Vagina (tissue), 2 donors: ENCODE results near the gene CD9.

Experiments
- CTCF ChIP-seq, 3 experiments: fragments of 450-650 bp in 2 of 3; fragments of 200-600 bp in 1 of 3; sonication (generic) in 1 of 3; IDR thresholded peaks; one replicate each; pipeline ENCODE4 v1.5.1; 2017 to 2019; ENCODE audit warnings: antibody characterized with exemption in 3 of 3, mild to moderate bottlenecking in 2 of 3, moderate library complexity in 2 of 3
- POLR2A ChIP-seq, 2 donors: fragments of 450-650 bp; IDR thresholded peaks; one replicate each; pipeline ENCODE4 v1.6.1; 2017; ENCODE audit warnings: antibody characterized with exemption in 2 of 2, mild to moderate bottlenecking in 2 of 2, moderate library complexity in 2 of 2
- POLR2AphosphoS5 ChIP-seq, 2 donors: sonication (generic); formaldehyde crosslinking; IDR thresholded peaks; one replicate each; pipeline ENCODE4 v1.9.0; 2017; ENCODE audit warnings: antibody characterized with exemption in 2 of 2, mild to moderate bottlenecking in 2 of 2, low read depth in 1 of 2; ENCODE audit not compliant: insufficient read depth in 1 of 2

DNA sequence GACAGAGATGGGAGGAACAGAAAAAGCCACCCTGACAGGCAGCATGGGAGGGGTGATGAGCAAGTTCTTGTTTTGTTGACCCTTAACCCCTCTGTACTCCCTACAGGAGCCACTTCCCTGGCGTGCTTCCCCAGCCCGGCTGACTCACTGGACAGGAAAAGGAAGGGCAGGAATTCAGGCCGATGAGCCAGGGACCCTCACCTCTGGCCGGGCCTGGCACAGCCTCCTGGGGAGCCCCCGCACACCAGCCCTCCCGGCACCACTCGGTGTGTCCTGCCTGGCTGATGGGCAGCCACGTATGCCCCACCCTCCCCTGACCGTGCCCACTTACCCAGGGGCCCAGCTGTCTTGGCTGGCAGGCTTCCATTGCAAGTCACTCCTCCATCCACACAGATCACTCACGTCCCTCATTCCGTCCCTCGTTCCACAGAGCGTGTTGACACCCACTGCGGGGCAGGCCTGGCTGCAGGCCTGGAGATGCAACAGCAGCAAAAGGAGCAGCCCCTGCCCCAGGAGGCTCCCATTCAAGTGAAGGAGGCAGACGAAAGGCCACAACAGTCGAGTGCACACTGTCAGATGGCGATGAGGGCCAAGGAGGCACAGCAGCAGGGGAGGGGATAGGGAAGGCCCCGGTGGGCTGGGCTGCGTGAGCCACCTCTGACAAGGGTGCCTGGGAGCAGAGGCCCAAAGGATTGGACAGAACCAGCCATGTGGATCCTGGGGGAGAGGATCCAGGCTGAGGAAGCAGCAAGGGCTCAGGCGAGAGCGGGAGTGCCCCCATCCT, 19.7 kb upstream of the CD9 start:
- TF ChIP-seq POLR2AphosphoS5 (IDR thresholded peaks at IDR 0.05; ENCODE audit: insufficient read depth in 1 of 2, low read depth in 1 of 2) (peak in 1 of 2 donors; percentile 68), CTCF (IDR thresholded peaks at IDR 0.05) (no peak), POLR2A (IDR thresholded peaks at IDR 0.05) (no peak)
